Measurements from ENCODE around the gene ATAD3C.

- TF ChIP-seq CTCF (IDR thresholded peaks at IDR 0.05) (no peak), POLR2A (IDR thresholded peaks at IDR 0.05) (peak in 1 of 2 donors; percentile 10)
These were observed 22.0 kb downstream of the ATAD3C start, which contains the start of gene ATAD3B for GRCh38 chr1:1471389-1472052.

All from vagina (tissue), 2 donors.